Measurements from ENCODE around the gene ARRB2. TPM values are rescaled to one million over a fixed set of nuclear protein-coding genes. Genes with fewer than 3 reads are reported as not detected.

ARRB2 gene
- total and polyA plus RNA-seq, 2 of the 13 experiments (the other 11 are each of a cell fraction or from before 2014, with no cell fraction given): 21.5 to 49.2 TPM

DNA sequence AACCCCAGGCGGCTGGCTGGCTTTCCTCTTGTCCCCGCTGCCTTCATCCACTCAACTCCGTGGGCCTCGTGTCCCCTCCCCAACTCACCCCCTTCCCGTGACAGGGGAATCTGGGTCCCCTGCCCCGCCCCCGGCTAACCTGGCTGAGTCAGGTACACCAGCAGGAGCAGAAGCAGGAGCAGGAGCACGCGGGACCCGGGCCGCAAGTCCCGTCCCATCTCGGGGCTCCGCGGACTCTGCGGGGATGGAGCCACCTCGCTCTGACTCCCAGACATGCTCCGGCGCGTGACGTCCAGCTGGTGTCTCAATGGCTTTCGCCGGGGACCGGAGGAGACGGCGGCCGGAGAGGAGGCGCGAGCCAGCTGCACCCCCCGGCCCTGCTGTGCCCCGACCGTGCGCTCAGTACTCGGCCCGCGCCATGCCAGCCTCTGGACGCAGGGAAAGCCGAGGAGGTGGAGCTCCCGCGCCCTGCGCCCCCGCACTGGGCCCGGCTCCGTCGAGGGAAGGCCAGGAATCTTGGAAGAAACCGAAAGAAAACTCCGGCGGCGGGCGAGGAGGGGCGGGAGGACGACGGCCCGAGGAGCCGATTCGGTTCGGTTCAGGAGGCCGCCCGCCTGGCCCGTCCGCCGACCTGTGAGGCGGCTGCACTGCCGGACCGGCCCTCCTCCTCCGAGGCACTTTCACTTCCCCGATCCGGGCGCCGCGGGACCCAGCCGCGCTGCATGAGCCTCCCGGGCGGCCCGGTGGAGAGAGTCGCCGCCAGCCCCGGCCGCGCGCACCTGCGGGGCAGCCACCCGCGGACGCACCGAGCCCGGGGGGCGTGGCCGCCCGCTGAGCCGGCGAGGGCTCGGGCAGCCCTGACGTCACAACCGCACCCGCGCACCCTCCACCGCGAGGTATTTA is 28.9 kb downstream of the ARRB2 start, which contains the start of the genes CXCL16 and ZMYND15 (continued):
- TF ChIP-seq ZNF781 (CRISPR knock-in tag; IDR thresholded peaks at IDR 0.05; ENCODE audit: borderline replicate concordance, not compliant biosample characterization): no peak
- no peak for TF ChIP-seq FOXJ3 (CRISPR knock-in tag; IDR thresholded peaks at IDR 0.05; ENCODE audit: borderline replicate concordance)
- no peak; the same call in 1 of the 2 replicates for TF ChIP-seq FOSL2 (CRISPR knock-in tag; IDR thresholded peaks at IDR 0.05)
- peak; percentile 72 for TF ChIP-seq ZNF317 (CRISPR knock-in tag; IDR thresholded peaks at IDR 0.05)
- no peak for TF ChIP-seq ZNF674 (CRISPR knock-in tag; IDR thresholded peaks at IDR 0.05; ENCODE audit: low read depth)
- peak; percentile 48; the same call in 1 of the 2 replicates for TF ChIP-seq NFKB2 (CRISPR knock-in tag; IDR thresholded peaks at IDR 0.05; ENCODE audit: borderline replicate concordance)
- TF ChIP-seq, protein P1, sequence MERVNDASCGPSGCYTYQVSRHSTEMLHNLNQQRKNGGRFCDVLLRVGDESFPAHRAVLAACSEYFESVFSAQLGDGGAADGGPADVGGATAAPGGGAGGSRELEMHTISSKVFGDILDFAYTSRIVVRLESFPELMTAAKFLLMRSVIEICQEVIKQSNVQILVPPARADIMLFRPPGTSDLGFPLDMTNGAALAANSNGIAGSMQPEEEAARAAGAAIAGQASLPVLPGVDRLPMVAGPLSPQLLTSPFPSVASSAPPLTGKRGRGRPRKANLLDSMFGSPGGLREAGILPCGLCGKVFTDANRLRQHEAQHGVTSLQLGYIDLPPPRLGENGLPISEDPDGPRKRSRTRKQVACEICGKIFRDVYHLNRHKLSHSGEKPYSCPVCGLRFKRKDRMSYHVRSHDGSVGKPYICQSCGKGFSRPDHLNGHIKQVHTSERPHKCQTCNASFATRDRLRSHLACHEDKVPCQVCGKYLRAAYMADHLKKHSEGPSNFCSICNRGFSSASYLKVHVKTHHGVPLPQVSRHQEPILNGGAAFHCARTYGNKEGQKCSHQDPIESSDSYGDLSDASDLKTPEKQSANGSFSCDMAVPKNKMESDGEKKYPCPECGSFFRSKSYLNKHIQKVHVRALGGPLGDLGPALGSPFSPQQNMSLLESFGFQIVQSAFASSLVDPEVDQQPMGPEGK (CRISPR knock-in tag; IDR thresholded peaks at IDR 0.05): no peak
- no peak for TF ChIP-seq KLF6 (CRISPR knock-in tag; IDR thresholded peaks at IDR 0.05)
- TF ChIP-seq SP5 (CRISPR knock-in tag; IDR thresholded peaks at IDR 0.05; ENCODE audit: borderline replicate concordance, low read depth): no peak
- TF ChIP-seq ZNF205 (CRISPR knock-in tag; IDR thresholded peaks at IDR 0.05): no peak
- TF ChIP-seq TBL1XR1 (IDR thresholded peaks at IDR 0.05; ENCODE audit: borderline replicate concordance, low read length, partially characterized antibody): no peak
- no peak for TF ChIP-seq ZNF101 (CRISPR knock-in tag; IDR thresholded peaks at IDR 0.05; ENCODE audit: borderline replicate concordance, low read depth)
- TF ChIP-seq FOXA3 (CRISPR knock-in tag; IDR thresholded peaks at IDR 0.05): no peak
- no peak for TF ChIP-seq ZNF550 (CRISPR knock-in tag; IDR thresholded peaks at IDR 0.05; ENCODE audit: borderline replicate concordance)
- TF ChIP-seq, protein P2, sequence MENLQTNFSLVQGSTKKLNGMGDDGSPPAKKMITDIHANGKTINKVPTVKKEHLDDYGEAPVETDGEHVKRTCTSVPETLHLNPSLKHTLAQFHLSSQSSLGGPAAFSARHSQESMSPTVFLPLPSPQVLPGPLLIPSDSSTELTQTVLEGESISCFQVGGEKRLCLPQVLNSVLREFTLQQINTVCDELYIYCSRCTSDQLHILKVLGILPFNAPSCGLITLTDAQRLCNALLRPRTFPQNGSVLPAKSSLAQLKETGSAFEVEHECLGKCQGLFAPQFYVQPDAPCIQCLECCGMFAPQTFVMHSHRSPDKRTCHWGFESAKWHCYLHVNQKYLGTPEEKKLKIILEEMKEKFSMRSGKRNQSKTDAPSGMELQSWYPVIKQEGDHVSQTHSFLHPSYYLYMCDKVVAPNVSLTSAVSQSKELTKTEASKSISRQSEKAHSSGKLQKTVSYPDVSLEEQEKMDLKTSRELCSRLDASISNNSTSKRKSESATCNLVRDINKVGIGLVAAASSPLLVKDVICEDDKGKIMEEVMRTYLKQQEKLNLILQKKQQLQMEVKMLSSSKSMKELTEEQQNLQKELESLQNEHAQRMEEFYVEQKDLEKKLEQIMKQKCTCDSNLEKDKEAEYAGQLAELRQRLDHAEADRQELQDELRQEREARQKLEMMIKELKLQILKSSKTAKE (CRISPR knock-in tag; IDR thresholded peaks at IDR 0.05; ENCODE audit: borderline replicate concordance): no peak
- no peak for TF ChIP-seq GFI1 (CRISPR knock-in tag; IDR thresholded peaks at IDR 0.05; ENCODE audit: borderline replicate concordance)
- no peak; the same call in 1 of the 2 replicates for TF ChIP-seq MYC (CRISPR knock-in tag; IDR thresholded peaks at IDR 0.05; ENCODE audit: borderline replicate concordance)
- TF ChIP-seq ZNF598 (CRISPR knock-in tag; IDR thresholded peaks at IDR 0.05; ENCODE audit: borderline replicate concordance): no peak
- TF ChIP-seq RXRA (CRISPR knock-in tag; IDR thresholded peaks at IDR 0.05): no peak
- TF ChIP-seq EZH2 (conservative IDR thresholded peaks at IDR 0.05; ENCODE audit: low read depth, low read length): no peak
- peak; percentile 37; the same call in 1 of the 2 replicates for TF ChIP-seq TAF1 (CRISPR knock-in tag; IDR thresholded peaks at IDR 0.05)
- no peak for TF ChIP-seq ZNF260 (CRISPR knock-in tag; IDR thresholded peaks at IDR 0.05; ENCODE audit: borderline replicate concordance, low read depth)
- TF ChIP-seq EEA1 (CRISPR knock-in tag; IDR thresholded peaks at IDR 0.05; ENCODE audit: borderline replicate concordance): peak; percentile 53; the same call in 1 of the 2 replicates
- no peak for TF ChIP-seq NBN (conservative IDR thresholded peaks at IDR 0.05)

Measured in HepG2 (cell line).